Brain microvascular endothelial cell (primary cell): ENCODE results near the gene MAST1.

Experiments
- DNase-seq: peaks from one replicate; pipeline ENCODE4 v3.0.0-alpha.2; 2020
- H3K27ac ChIP-seq: fragments of 250-450 bp; sonication (Bioruptor Pico); 2 replicates; pipeline ENCODE4 v1.5.1; 2020; ENCODE audit warnings: mild to moderate bottlenecking, moderate library complexity
- H3K27me3 ChIP-seq: fragments of 250-450 bp; sonication (Bioruptor Pico); replicated peaks from 2 replicates; pipeline ENCODE4 v1.5.1; 2020; ENCODE audit warnings: mild to moderate bottlenecking
- H3K36me3 ChIP-seq: fragments of 250-450 bp; sonication (Bioruptor Pico); replicated peaks from 2 replicates; pipeline ENCODE4 v1.5.1; 2020; ENCODE audit warnings: mild to moderate bottlenecking
- H3K4me3 ChIP-seq: 2 replicates; pipeline ENCODE4 v1.5.1; 2011; ENCODE audit warnings: low read depth, mild to moderate bottlenecking, control low read depth, low read length, moderate library complexity
- CTCF ChIP-seq: IDR thresholded peaks from 2 replicates; pipeline ENCODE4 v1.5.1; 2011; ENCODE audit warnings: low read depth, mild to moderate bottlenecking, moderate library complexity, low read length, control low read depth, inconsistent platforms; ENCODE audit errors: missing control alignments
- in situ Hi-C: cut with HindIII; loops from 2 replicates; pipeline ENCODE4 v1.10.0; 2017; ENCODE audit warnings: low sequenced_read_pairs, low pct_ligation_motif_present

The MAST1 gene

GRCh38 chr19:12800466-12800770, 37.9 kb upstream of the MAST1 start:
- Histone ChIP-seq H3K27me3 (no peaks in the 10 kb centered on the region), H3K4me3 (peak overlapping the region; percentile 88), H3K27ac (no peak overlapping the region), H3K36me3 (peaks cover 15% of the 10 kb centered on the region)
- TF ChIP-seq CTCF = no peak
- in situ Hi-C loops = no loop called here
- no peak for DNase-seq

- in situ Hi-C loops = no loop called here
- no peak overlapping the region for H3K27ac ChIP-seq
- no peak for TF ChIP-seq CTCF
- no peak for DNase-seq
- peaks cover 15% of the 10 kb centered on the region for H3K36me3 ChIP-seq
- H3K4me3 ChIP-seq = peak overlapping the region; percentile 88
- no peaks in the 10 kb centered on the region for H3K27me3 ChIP-seq
Measured at GRCh38 chr19:12800923-12801465, 37.3 kb upstream of the MAST1 start.

GRCh38 chr19:12801466-12802266, 36.6 kb upstream of the MAST1 start, which contains the start of the genes PRDX2 and THSD8:
Gene PRDX2 (minus strand): TSS chr19:12801800. CDS start chr19:12801261, 539 bp downstream.
Gene THSD8 (plus strand): TSS chr19:12802069. CDS start chr19:12802072, 3 bp downstream.
- no peak for DNase-seq
- in situ Hi-C loops = no loop called here
- Histone ChIP-seq H3K27ac (no peak within 1 kb of the TSS), H3K27me3 (no peaks in the 10 kb centered on the region), H3K4me3 (peak within 1 kb of the TSS; percentile 88), H3K36me3 (peaks cover 15% of the 10 kb centered on the region)
- peak; percentile 1 for TF ChIP-seq CTCF

GRCh38 chr19:12802267-12803106, 35.8 kb upstream of the MAST1 start:
- TF ChIP-seq CTCF = peak; percentile 35
- Histone ChIP-seq H3K27me3 (no peaks in the 10 kb centered on the region), H3K27ac (no peak overlapping the region), H3K36me3 (peaks cover 15% of the 10 kb centered on the region), H3K4me3 (peak overlapping the region; percentile 88)
- no peak for DNase-seq
- in situ Hi-C loops = no loop called here

- DNase-seq = no peak
- no peak overlapping the region for H3K27ac ChIP-seq
- H3K27me3 ChIP-seq = no peaks in the 10 kb centered on the region
- in situ Hi-C loops = no loop called here
- TF ChIP-seq CTCF = no peak
- H3K36me3 ChIP-seq = peaks cover 11% of the 10 kb centered on the region
- no peak overlapping the region for H3K4me3 ChIP-seq
Measured at GRCh38 chr19:12804051-12804450, 34.3 kb upstream of the MAST1 start.
